COLO668 (cell line): ENCODE measurements around the gene FAM53B.
"Not testable (repeated sequence)": the region's sequence is repeated elsewhere in the genome, so short reads cannot be mapped to it uniquely, and the experiment has no call there.

Source experiments
- DNase-seq: peaks from one replicate; lab custom pipeline; 2025; ENCODE audit not compliant: unreplicated experiment; lab: John Stamatoyannopoulos, UW

The FAM53B gene

DNA sequence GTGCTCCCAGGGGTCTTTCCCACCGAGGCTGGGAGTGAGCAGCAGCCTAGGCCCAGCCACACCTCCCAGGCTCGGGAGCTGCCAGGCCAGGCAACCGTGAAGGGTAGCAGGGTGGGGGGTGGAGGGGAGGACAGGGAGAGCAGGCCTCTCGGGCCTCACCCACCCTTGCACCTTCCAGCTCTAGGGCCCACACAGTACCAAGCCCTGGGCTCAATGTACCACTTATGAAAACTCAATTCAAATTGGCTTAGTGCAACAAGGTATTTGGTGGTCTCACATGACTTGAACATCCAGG lies 127.4 kb downstream of the FAM53B start:
- DNase-seq, result no peak

DNA sequence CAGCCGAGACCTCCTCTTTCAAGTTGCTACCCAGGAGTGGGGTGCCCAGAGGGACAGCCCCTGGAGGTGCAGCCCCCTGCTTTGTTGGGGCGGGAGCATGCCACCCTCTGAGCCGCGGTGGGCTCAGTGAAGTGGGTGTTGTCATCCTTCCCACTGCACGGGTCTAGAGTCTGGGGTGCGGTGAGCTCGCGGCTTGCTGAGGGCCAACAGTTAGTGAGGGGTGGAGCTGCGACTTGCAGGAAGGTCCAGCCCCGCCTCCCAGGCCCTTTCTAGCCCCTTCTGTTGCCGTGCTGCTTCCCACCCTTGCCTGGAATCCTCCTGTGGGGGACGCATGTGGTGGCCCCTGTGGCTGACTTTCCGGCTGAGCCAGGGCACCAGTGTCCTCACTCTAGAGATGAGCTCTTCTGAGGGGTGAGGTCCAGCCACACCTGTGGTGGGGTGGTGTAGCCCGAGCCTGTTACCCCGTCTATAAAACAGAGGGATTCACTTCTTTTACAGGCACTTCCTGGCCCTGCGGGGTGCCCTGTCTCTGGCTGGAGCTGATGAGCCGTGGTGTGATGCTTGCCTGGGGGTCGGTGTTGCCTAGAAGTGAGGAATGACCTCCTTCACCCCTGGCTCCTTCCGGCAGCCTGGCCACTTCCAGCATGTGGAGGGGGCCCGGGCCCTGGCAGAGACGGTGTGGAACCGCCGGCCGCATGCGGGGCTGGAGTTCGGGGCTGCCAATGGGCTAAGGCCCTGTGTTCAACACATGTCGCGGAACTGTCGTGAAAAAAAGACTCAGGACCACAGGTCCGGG lies 127.9 kb downstream of the FAM53B start:
- no peak for DNase-seq

DNA sequence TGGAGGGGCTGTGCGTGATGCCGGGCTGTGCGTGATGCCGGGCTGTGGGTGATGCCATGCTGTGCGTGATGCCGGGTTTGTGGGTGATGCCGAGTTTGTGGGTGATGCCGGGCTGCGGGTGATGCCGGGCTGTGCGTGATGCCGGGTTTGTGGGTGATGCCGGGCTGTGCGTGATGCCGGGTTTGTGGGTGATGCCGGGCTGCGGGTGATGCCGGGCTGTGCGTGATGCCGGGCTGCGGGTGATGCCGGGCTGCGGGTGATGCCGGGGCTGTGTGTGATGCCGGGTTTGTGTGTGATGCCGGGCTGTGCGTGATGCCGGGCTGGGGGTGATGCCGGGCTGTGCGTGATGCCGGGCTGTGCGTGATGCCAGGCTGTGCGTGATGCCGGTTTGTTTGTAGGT lies 128.9 kb downstream of the FAM53B start:
- no peak for DNase-seq

- DNase-seq, result no peak
These were observed 130.0 kb downstream of the FAM53B start for GRCh38 chr10:124614003-124614659.

GRCh38 chr10:124612611-124613498 lies 131.3 kb downstream of the FAM53B start:
- DNase-seq, result no peak

- DNase-seq, result no peak
These were observed 132.4 kb downstream of the FAM53B start for GRCh38 chr10:124611738-124612137.

- not testable (repeated sequence) for DNase-seq
These were observed 133.3 kb downstream of the FAM53B start for GRCh38 chr10:124610851-124611250.

GRCh38 chr10:124610186-124610585 lies 134.0 kb downstream of the FAM53B start:
- DNase-seq, result not testable (repeated sequence)

DNA sequence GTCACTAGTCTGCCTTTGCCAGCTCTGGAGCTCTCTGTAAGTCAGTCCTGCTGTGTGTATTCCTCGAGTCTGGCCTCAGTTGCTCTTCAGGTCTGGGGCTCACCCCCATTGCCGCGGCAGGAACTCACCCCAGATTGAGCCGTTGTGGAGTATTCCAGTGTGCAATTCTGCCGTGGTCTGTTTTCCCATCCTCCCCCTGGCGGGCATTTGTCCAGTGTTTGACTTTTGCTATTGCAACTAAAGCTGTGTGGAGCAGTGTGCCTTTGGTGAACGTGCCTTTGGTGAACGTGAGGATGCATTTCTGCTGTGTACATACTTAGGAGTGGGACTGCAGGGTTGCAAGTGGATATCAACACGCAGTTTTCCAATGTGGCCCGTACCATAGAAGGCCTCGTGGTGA lies 134.5 kb downstream of the FAM53B start:
- no peak for DNase-seq

DNA sequence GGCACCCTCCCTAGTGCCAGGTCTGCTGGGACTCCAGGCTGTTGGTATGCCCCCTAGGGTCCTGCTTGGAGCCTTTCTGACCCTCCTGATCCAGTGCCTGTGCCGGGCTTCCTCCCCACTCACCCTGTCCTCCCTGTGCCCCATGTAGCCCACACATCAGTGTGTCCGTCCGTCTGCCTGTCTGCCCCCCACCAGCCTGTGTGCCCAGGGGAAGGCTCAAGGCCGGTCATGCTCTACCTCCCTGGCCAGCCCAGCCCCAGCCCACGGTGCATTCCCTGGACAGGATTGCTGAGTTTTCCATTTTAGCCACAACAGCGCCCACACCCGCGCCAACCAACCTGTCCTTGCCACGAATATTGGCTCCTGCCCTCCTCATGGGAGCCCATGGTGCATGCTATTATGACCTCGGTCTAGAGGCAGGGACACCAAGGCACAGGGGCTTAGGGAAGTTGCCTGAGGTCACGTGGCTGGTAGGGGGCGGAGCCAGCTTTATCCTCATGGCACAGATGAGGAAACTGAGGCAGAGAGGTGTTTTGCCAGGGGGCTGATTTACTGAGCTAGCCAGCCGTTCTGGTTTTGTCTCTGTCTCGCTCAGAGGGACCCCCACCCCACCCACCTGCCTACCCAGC lies 136.0 kb downstream of the FAM53B start:
- DNase-seq, result no peak

DNA sequence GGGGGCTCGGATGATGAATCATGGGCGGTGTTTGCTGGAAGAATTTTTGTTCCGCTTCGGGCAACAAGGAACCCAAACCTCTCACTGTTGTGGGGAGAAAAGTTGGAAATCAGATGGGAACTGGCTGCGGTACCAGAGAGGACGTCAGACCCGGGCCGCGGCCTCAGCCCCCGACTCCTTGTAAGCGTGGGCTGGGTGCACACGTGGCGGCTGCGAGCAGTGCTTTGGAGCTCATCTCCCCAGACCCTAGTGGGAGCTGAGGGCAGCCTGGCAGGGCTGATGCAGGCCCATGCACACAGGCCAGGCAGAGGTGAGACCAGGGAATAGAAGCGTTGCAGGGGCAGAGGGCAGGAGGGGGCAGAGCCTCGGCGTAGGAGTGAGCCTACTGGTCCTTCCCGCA lies 136.5 kb downstream of the FAM53B start:
- DNase-seq, result no peak

GRCh38 chr10:124606822-124607221 lies 137.4 kb downstream of the FAM53B start:
- no peak for DNase-seq

DNA sequence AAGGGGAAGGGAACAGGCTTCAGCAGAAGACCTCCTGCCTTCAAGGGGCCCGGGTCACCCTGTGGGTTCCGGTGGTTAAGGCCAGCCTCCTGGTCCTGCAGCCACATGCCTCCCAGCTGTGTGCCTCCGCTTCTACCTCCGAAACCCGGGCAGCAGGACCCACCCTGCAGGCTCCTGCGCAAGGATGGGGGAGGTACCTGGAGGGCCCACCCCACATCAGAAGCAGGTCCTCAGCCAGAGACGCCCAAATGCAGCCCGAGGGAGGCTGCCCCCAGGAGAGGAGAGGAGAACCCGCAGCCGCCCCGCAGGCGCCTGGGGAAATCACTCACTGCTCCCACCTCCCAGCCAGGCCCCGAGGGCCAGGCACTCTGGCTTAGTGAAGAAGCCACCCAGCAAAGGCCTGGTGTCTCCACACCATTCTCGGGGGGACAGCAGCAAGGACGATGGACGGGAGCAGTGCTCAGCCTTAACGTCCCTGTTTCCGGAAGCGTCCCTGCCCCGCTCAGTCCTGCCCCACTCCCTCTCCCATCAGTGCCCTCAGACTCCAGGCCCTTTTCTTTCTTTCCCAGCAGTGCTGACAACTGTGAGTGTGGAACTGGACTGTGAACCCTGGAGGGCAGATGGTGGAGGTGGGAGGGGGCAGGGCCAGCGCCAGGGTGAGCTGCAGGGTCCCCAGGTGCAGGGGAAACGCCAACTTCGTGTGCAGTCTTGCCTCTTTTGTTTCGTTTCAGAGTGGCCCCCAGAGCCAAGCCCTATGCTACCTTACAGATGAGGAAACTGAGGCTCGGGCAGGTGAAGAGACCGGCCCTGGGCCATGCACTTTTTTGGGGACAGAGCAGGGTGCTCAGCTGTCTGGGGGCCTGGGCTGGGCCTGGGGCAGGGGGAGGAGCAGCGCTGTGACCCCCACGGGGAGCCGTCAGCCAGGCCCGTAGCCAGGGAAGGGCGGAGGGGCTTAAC lies 138.0 kb downstream of the FAM53B start:
- DNase-seq, result no peak

DNA sequence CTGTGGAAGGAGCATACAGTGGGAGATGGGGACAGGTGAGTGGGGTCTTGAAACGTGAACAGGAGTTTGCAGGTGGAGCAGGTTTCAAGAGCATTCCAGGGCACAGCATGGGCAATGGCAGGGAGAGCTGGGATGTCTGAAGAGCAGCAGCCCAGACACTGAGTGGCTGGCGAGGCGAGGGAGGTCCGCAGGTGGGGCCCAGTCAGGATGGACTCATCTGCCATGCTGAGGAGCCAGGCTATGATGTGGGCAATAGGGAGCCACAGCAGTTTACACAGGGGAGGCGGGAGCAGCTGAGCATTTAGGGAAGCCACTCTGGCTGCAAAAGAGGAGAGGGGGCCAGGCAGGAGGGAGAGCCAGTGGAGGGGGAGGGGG lies 138.7 kb downstream of the FAM53B start:
- DNase-seq, result no peak

GRCh38 chr10:124605001-124605370 lies 139.2 kb downstream of the FAM53B start:
- no peak for DNase-seq

DNA sequence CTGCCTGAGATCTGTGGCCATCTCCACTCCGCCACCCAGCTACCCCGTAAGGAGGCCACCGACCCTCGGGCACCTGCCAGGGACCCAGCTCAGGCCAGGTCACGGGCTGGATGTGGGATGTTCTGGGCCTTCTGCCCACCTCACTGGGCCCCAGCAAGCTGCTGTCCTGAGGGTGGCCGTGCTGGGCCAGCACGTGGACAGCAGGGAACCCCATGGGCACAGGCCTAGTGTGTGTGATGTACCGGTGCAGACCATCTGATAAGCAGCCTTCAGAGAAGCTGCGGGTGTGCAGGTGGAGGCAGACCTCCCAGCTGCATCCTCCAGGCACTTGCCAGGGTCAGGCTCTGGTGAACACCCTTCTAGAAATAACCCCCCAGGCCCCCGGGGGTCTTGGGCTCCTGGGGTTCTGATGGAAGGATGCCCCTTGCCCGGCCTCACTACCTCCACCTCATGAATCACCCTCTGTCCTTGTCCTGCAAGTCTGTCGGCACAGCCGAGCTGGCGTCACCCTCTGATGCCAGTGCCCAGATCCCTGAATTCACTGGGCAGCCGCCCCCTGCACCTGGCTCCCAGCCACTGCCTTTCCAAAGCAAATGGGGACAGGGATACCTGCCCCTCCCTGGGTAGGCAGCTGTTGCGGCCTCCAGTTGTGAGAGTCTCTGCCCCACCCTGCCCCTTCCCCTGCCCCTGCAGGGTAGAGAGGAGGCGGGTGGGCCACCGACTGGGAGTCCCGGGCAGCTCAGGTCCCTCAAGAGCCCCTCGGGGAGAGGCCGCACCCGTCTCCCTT lies 139.8 kb downstream of the FAM53B start:
- DNase-seq, result no peak

DNA sequence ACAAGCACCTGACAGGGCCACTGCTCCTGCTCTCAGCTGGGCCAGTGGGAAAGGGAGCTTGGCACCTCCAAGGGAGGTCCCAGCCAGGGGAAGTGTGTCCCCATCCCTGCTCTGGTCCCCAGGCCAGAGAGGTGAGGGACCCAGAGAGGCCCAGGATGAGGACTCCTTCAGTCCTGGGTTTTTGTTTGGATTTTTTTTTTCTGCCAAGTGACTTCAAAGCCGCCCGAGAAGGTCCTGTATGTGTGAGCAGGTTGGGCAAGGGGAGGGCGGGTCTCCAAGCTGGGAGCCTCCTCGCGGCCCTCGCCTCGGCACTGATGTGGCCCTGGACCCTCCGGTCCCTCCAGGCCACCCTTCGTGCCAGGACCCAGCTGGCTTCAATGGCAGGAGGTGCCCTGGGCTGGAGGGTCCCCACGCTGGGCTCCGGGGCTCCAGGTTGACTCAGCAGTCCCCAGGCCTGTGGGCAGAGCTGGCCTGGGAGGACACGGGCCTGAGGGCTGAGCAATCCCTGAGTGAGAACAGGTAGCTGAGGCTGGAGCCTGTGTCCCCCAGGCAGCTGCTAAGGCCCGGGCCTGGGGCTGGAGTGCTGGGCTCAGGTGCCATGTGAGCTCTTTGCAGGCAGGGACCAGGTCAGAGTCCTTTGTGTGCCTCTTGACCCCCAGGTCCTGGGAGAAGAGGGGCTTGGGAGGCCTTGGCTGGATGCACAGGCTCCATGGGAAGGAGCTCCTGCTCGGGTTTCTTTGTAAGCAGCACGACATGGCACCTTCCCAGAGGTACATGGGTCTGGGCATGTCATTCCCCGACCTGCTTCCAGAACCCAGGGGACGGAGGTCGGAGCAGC lies 140.6 kb downstream of the FAM53B start:
- DNase-seq, result no peak

DNA sequence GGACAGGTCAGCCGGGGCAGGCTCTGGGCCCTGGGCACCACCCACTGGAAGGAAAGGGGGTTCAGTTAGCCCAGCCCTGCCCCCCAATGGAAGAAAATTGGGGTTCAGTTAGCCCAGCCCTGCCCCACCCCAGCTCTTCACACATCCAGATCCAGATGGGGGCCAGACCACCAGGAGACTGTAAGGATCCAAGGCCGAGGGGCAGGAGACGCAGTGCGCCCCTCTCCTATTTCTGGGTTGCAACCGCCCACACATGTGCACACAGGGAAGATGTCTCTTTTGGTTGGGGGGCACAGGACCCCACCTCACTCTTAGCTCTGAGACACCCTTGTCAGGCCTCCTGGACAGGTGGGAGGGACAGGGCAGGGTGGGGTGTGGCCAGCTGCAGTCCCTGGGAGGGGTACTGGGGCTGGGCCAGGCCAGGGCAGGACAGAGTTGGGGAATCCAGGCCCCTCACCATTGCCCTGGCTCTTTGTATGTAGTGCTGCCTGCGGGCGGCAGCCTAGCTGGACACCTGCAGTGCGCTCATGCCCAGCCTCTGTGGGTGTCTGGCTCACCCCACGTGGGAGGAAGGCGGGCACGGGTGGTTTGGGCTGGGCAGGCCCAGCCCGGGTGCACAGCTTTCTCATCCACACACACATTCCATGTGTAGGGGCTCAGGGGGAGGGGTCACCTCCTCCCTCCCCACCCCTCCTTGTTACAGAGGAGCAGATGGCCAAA lies 141.4 kb downstream of the FAM53B start:
- no peak for DNase-seq
